ENCODE data around the gene MRAP. TPM values are rescaled to one million over a fixed set of nuclear protein-coding genes. Genes with fewer than 3 reads are reported as not detected.

MRAP gene
- polyA plus RNA-seq, 1 donor from 2014 or later, result not detected

DNA sequence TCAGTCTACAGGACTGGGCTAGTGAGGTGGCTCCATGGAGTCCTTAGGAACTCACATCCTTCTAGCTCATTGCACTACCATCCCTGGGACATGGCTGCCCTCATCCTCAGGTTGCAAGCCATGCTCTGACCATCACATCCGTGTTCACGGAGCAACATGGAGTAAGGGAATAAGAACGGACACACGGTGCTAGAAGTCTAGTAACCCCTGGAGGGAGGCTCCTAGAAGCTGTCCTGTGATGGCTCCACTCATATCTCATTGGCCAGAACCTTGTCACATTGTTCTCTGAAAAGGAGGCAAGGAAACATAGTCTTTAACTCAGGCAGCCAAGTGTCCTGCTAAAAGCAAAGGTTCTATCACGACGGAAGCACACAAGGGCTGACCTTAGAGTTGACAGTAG lies 3.9 kb downstream of the MRAP start:
- TF ChIP-seq MXI1 (conservative IDR thresholded peaks at IDR 0.05; ENCODE audit: poor library complexity, severe bottlenecking) (no peak), EZH2 (IDR thresholded peaks at IDR 0.05; ENCODE audit: borderline replicate concordance, insufficient read depth, low read length, poor library complexity, severe bottlenecking) (no peak), EP300 (conservative IDR thresholded peaks at IDR 0.05; ENCODE audit: poor library complexity, severe bottlenecking) (no peak), TAF1 (IDR thresholded peaks at IDR 0.05; ENCODE audit: low read depth) (no peak), SMC3 (conservative IDR thresholded peaks at IDR 0.05; ENCODE audit: poor library complexity) (no peak), RAD21 (conservative IDR thresholded peaks at IDR 0.05) (no peak), POLR2AphosphoS5 (IDR thresholded peaks at IDR 0.05) (no peak)
- TF ChIP-seq, protein P1, sequence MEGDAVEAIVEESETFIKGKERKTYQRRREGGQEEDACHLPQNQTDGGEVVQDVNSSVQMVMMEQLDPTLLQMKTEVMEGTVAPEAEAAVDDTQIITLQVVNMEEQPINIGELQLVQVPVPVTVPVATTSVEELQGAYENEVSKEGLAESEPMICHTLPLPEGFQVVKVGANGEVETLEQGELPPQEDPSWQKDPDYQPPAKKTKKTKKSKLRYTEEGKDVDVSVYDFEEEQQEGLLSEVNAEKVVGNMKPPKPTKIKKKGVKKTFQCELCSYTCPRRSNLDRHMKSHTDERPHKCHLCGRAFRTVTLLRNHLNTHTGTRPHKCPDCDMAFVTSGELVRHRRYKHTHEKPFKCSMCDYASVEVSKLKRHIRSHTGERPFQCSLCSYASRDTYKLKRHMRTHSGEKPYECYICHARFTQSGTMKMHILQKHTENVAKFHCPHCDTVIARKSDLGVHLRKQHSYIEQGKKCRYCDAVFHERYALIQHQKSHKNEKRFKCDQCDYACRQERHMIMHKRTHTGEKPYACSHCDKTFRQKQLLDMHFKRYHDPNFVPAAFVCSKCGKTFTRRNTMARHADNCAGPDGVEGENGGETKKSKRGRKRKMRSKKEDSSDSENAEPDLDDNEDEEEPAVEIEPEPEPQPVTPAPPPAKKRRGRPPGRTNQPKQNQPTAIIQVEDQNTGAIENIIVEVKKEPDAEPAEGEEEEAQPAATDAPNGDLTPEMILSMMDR (IDR thresholded peaks at IDR 0.05; ENCODE audit: poor library complexity, severe bottlenecking), result no peak
- TF ChIP-seq, protein P2, sequence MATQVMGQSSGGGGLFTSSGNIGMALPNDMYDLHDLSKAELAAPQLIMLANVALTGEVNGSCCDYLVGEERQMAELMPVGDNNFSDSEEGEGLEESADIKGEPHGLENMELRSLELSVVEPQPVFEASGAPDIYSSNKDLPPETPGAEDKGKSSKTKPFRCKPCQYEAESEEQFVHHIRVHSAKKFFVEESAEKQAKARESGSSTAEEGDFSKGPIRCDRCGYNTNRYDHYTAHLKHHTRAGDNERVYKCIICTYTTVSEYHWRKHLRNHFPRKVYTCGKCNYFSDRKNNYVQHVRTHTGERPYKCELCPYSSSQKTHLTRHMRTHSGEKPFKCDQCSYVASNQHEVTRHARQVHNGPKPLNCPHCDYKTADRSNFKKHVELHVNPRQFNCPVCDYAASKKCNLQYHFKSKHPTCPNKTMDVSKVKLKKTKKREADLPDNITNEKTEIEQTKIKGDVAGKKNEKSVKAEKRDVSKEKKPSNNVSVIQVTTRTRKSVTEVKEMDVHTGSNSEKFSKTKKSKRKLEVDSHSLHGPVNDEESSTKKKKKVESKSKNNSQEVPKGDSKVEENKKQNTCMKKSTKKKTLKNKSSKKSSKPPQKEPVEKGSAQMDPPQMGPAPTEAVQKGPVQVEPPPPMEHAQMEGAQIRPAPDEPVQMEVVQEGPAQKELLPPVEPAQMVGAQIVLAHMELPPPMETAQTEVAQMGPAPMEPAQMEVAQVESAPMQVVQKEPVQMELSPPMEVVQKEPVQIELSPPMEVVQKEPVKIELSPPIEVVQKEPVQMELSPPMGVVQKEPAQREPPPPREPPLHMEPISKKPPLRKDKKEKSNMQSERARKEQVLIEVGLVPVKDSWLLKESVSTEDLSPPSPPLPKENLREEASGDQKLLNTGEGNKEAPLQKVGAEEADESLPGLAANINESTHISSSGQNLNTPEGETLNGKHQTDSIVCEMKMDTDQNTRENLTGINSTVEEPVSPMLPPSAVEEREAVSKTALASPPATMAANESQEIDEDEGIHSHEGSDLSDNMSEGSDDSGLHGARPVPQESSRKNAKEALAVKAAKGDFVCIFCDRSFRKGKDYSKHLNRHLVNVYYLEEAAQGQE (IDR thresholded peaks at IDR 0.05; ENCODE audit: borderline replicate concordance), result no peak
- no peaks in the 10 kb centered on the region for H3K9me3 ChIP-seq (ENCODE audit: low read length)
- no peaks in the 10 kb centered on the region for H3K36me3 ChIP-seq (ENCODE audit: insufficient read depth, low read length)
- no peak overlapping the region for H2AFZ ChIP-seq (ENCODE audit: low read depth, low read length)
- no peaks in the 10 kb centered on the region for H3K27me3 ChIP-seq (ENCODE audit: insufficient read depth, low read depth, low read length)
- no peaks in the 10 kb centered on the region for H4K20me1 ChIP-seq (ENCODE audit: insufficient read depth)
- H3K9ac ChIP-seq (ENCODE audit: low read length), result no peak overlapping the region
- H3K4me2 ChIP-seq (ENCODE audit: low read length), result no peak overlapping the region
- no peaks in the 10 kb centered on the region for H3K9me2 ChIP-seq (ENCODE audit: insufficient read depth, low read length)
- H3F3A ChIP-seq (ENCODE audit: insufficient read depth, low read length, poor library complexity, severe bottlenecking), result no peaks in the 10 kb centered on the region
- H3K4me3 ChIP-seq (ENCODE audit: low read length), result no peak overlapping the region
- no peaks in the 10 kb centered on the region for H3K79me2 ChIP-seq (replicated peaks; ENCODE audit: insufficient read depth, low read length)
- no peak overlapping the region for H3K27ac ChIP-seq (ENCODE audit: low read length)

DNA sequence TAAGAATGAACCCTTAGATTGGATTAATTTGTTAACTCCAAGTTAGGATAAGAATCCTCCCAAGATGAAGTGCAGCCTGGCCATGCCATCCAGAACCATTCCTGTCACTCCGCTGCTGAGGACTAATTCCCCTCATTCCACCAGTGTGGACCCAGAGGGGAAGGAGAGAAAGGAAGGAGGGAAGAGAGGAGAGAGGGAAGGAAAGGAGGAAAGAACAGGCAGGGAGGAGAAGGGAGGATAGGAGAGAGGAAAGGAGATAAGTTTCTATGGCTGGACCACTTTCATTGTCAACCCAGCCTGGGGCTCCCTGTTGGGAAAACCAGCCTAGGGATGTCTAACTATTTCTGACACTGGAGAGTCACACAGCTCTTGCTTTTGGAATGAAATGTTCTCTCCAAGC lies 4.7 kb downstream of the MRAP start:
- Histone ChIP-seq H3K27me3 (ENCODE audit: insufficient read depth, low read depth, low read length) (no peaks in the 10 kb centered on the region), H2AFZ (ENCODE audit: low read depth, low read length) (no peak overlapping the region), H3K9me2 (ENCODE audit: insufficient read depth, low read length) (no peaks in the 10 kb centered on the region), H3K4me2 (ENCODE audit: low read length) (no peak overlapping the region), H4K20me1 (ENCODE audit: insufficient read depth) (no peaks in the 10 kb centered on the region), H3K9ac (ENCODE audit: low read length) (no peak overlapping the region), H3F3A (ENCODE audit: insufficient read depth, low read length, poor library complexity, severe bottlenecking) (no peaks in the 10 kb centered on the region), H3K9me3 (ENCODE audit: low read length) (no peaks in the 10 kb centered on the region), H3K36me3 (ENCODE audit: insufficient read depth, low read length) (no peaks in the 10 kb centered on the region), H3K4me3 (ENCODE audit: low read length) (no peak overlapping the region), H3K79me2 (replicated peaks; ENCODE audit: insufficient read depth, low read length) (no peaks in the 10 kb centered on the region), H3K27ac (ENCODE audit: low read length) (no peak overlapping the region)
- TF ChIP-seq EP300 (conservative IDR thresholded peaks at IDR 0.05; ENCODE audit: poor library complexity, severe bottlenecking) (no peak), POLR2AphosphoS5 (IDR thresholded peaks at IDR 0.05) (no peak), TAF1 (IDR thresholded peaks at IDR 0.05; ENCODE audit: low read depth) (no peak), EZH2 (IDR thresholded peaks at IDR 0.05; ENCODE audit: borderline replicate concordance, insufficient read depth, low read length, poor library complexity, severe bottlenecking) (no peak), MXI1 (conservative IDR thresholded peaks at IDR 0.05; ENCODE audit: poor library complexity, severe bottlenecking) (no peak)
- TF ChIP-seq, protein P1 (IDR thresholded peaks at IDR 0.05; ENCODE audit: poor library complexity, severe bottlenecking), result no peak

Measured in neural cell (in vitro differentiated cells).